Measurements from ENCODE around the gene REC8. TPM values are rescaled to one million over a fixed set of nuclear protein-coding genes. Genes with fewer than 3 reads are reported as not detected.

The REC8 gene
- total RNA-seq, 2 donors from 2014 or later: 3.8 to 5.6 TPM

DNA sequence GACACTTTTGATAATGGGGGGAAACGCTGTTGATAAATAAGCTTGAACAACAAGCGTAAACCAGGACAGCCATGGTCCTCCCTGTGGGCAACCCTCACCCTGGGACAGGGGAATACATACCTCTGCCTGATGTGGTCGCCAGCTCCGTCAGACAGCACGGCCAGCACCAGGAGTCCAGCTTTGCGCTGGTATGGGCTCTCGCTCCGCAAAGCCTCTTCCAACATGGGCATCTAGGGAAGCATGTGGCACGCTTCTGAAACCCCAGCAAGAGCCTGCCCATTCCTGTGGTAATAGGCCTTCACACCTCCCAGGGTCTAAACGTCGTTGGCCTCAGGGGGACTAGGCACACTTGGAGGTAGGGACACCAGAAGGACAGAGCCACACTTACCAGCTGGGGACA, 13.9 kb downstream of the REC8 start:
- Histone ChIP-seq H3K27ac (no peak overlapping the region), H3K36me3 (peaks cover 39% of the 10 kb centered on the region), H3K9me3 (no peaks in the 10 kb centered on the region), H3K27me3 (no peaks in the 10 kb centered on the region), H3K4me1 (peaks cover 0 to 19% of the 10 kb centered on the region in 2 donors), H3K4me3 (no peak overlapping the region)
- no peak for DNase-seq (ENCODE audit: low spot score)
- TF ChIP-seq, protein P1, sequence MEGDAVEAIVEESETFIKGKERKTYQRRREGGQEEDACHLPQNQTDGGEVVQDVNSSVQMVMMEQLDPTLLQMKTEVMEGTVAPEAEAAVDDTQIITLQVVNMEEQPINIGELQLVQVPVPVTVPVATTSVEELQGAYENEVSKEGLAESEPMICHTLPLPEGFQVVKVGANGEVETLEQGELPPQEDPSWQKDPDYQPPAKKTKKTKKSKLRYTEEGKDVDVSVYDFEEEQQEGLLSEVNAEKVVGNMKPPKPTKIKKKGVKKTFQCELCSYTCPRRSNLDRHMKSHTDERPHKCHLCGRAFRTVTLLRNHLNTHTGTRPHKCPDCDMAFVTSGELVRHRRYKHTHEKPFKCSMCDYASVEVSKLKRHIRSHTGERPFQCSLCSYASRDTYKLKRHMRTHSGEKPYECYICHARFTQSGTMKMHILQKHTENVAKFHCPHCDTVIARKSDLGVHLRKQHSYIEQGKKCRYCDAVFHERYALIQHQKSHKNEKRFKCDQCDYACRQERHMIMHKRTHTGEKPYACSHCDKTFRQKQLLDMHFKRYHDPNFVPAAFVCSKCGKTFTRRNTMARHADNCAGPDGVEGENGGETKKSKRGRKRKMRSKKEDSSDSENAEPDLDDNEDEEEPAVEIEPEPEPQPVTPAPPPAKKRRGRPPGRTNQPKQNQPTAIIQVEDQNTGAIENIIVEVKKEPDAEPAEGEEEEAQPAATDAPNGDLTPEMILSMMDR (IDR thresholded peaks at IDR 0.05): no peak

DNA sequence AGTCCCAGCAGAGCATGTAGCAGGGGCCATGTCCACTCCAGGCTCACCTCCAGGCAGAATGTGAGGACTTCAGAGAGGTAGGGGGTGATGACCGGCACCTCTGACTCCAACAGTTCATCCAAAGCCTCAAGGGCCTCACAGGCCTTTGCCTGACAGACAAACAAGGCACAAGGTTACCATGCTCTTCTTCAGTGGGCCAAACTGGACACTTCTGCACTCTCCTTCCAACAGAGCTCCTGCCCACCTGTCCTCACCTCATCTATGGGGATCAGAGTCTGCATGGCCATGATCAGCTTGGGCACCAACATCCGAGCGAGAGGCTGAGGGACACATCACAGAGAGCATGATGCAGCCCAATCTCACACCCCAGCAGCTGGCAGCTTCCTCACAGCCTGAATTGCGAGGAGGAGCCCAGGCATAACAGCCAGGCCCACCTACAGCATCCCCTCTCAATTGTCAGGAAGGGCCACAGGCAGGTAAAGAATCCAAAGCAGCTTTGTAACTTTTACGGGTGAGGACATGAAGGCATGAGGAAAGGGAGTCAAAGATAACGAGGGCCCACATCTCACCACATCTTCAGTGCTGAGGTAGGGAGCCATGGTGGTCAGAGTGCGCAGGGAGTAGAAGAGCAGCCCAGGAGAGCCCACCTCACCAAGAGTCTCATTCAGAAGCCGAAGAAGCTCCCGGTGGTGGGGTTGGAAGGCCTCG, 15.1 kb downstream of the REC8 start:
- H3K36me3 ChIP-seq: peaks cover 33% of the 10 kb centered on the region
- TF ChIP-seq, protein P1 (IDR thresholded peaks at IDR 0.05): no peak
- no peaks in the 10 kb centered on the region for H3K27me3 ChIP-seq
- H3K4me3 ChIP-seq: no peak overlapping the region
- no peak for DNase-seq (ENCODE audit: low spot score)
- H3K9me3 ChIP-seq: no peaks in the 10 kb centered on the region
- peaks cover 0 to 19% of the 10 kb centered on the region in 2 donors for H3K4me1 ChIP-seq
- H3K27ac ChIP-seq: no peak overlapping the region

DNA sequence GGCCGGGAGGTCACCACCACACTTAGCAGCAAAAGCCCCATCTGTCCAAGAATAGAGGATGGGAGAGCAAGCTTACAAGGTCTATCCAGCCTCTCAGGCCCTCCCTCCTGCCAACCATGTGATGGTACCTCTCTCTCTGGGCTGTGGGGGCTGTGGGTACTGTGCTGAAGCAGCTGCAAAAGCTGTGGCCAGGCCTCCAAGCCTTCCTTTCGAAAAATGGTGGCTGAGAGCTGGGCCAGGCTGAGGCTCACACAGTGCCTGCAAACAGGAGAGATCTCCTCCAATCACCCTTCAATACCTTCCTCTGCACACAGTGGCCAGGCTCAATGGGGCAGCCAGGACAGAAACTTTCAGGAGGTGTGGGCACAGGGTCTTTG, 15.6 kb downstream of the REC8 start:
- peaks cover 0 to 19% of the 10 kb centered on the region in 2 donors for H3K4me1 ChIP-seq
- no peaks in the 10 kb centered on the region for H3K27me3 ChIP-seq
- H3K27ac ChIP-seq: peak overlapping the region in 1 of 2 donors; percentile 64
- peak overlapping the region in 1 of 2 donors; percentile 78 for H3K4me3 ChIP-seq
- no peak for DNase-seq (ENCODE audit: low spot score)
- peaks cover 33% of the 10 kb centered on the region for H3K36me3 ChIP-seq
- TF ChIP-seq, protein P1 (IDR thresholded peaks at IDR 0.05): no peak
- no peaks in the 10 kb centered on the region for H3K9me3 ChIP-seq

DNA sequence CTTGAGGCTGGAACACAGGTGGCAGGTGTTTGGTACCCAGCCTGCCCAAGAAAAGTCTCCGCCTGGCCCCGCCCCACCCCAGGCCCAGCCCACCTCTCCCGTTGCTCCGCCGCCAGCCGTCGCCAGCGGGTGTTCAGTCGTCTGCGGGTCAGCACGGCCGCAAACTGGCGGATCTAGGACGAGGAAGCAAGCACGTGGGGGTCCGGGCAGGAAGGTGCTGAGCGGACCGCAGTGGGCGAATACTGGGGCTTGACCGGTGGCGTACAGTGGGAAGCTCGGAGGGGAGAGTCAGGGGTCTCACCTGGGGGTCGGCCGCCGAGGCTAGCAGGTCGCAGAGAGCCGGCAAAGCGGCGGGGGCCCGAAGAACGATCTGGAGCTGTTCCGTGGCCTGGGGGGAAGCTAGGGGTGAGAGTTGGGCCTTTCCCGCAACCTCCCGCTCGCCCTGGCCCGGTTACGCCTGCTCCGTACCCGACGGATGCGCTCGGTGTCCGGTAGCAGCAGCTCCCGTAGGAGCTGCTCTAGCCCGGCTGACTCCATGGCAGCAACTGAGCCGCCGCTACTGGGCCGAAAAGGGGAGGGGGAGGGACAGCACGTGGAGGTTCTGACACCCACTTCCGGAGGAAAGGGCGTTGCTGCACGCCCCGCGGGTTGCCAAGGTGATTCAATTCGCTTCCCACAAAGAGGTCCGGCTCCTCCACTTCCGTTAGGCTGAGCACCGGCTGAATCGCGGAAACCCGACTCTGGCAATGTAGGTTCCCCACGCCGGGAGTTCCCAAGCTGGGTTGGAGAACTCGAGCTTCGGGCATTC, 16.6 kb downstream of the REC8 start, which contains the start of gene IPO4:
Gene IPO4, minus strand, starts transcription at position 566 of the 808 bp plus-strand sequence. Its CDS starts 29 bp downstream, at position 537.
- H3K36me3 ChIP-seq: peaks cover 29% of the 10 kb centered on the region

DNA sequence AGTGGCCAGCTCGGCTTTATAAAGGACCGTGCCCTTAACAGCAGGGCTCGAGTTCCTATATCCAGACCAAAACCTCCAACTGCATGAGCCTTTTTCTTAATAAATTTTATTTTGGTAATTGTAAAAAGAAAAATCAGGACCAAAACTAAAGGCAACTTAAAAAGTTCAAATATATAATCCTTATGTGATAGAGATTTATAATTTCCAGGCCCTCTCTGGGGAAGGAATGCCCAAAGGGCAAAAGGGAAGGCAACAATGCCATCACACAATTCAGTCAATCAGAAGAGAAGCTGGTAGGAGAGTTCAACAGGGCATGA, 17.1 kb downstream of the REC8 start:
- DNase-seq (ENCODE audit: low spot score): no peak
- Histone ChIP-seq H3K27me3 (no peaks in the 10 kb centered on the region), H3K9me3 (no peaks in the 10 kb centered on the region), H3K4me3 (peak overlapping the region in 1 of 2 donors; percentile 78), H3K36me3 (peaks cover 23% of the 10 kb centered on the region), H3K4me1 (peaks cover 0 to 21% of the 10 kb centered on the region in 2 donors), H3K27ac (peak overlapping the region; percentile 16 to 31)
- TF ChIP-seq, protein P1 (IDR thresholded peaks at IDR 0.05): no peak

More for the DNA sequence above, 16.6 kb downstream of the REC8 start, which contains the start of gene IPO4:
- peak; percentile 98 for DNase-seq (ENCODE audit: low spot score)
- peaks cover 0 to 19% of the 10 kb centered on the region in 2 donors for H3K4me1 ChIP-seq
- H3K9me3 ChIP-seq: no peaks in the 10 kb centered on the region
- TF ChIP-seq, protein P1 (IDR thresholded peaks at IDR 0.05): no peak
- peak within 1 kb of the TSS; percentile 61 to 64 for H3K27ac ChIP-seq
- H3K27me3 ChIP-seq: no peaks in the 10 kb centered on the region
- H3K4me3 ChIP-seq: peak within 1 kb of the TSS; percentile 66 to 78
